AG08395 (cell line): ENCODE data around the gene RPL19.
A peak's percentile ranks its signal among the peaks of the same experiment; 100 is the strongest.
"Not testable (repeated sequence)": the region's sequence is repeated elsewhere in the genome, so short reads cannot be mapped to it uniquely, and the experiment has no call there.

ENCODE experiments used
- DNase-seq: peaks from one replicate; pipeline ENCODE4 v3.0.0; 2012; ENCODE audit warnings: mixed read lengths, low spot score

Gene RPL19

DNA sequence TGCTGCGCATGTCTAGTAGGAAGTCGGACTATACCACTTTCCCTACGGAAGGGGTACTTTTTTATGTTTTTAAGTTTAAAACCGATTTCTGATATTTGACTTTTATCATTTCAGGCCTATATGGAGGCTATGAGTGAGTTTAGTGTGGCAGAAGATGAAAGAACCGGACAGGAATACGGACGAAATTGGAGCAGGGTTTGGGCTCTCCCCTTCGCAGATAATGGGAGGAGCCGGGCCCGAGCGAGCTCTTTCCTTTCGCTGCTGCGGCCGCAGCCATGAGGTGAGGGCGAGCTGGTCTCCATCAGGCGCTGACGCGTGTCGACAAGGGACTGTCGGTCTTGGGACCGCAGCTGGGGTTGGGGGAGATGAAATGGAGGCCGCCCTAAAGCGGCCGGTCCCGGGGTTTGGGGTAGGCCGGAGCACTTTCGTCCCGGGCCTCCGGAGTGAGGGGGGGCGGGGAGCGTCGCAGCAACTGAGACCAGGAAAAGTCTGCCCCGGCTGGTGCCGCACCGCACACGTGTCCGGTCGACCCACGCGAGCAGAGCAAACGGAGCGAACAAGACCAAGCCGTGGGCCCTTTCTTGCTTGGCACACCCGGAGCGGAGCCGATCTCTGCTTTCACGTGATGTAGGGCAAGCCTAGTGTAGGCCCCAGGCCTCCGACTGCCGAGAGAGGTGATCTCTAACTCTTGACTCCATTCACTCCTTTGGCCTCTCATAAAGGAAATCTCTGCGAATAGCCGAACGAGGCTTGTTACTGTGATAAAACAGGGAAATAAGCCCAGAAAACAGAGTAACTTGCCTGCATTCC is at the start of gene RPL19:
TSS of gene RPL19 (plus strand) at position 214 of the 810 bp plus-strand sequence. CDS start at position 276, 62 bp downstream.
- DNase-seq, result peak; percentile 90

DNA sequence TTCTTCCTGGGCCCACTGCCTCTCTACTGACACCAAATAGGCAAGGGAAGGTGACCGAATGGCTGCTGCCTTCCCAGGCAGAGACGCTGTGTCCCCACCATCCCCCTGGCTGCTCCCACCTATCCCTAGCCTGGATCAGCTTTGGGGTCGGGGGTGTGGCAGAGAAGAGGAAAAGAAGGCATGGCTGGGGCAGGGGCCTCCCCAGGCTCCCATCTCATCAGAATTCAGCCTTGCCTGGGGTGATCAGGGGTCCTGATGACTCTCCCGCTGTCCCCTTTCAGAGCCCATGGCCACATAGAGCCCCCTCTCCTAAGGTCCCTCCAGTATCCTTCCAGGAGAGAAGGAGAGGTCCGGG is 49.3 kb upstream of the RPL19 start:
- no peak for DNase-seq

DNA sequence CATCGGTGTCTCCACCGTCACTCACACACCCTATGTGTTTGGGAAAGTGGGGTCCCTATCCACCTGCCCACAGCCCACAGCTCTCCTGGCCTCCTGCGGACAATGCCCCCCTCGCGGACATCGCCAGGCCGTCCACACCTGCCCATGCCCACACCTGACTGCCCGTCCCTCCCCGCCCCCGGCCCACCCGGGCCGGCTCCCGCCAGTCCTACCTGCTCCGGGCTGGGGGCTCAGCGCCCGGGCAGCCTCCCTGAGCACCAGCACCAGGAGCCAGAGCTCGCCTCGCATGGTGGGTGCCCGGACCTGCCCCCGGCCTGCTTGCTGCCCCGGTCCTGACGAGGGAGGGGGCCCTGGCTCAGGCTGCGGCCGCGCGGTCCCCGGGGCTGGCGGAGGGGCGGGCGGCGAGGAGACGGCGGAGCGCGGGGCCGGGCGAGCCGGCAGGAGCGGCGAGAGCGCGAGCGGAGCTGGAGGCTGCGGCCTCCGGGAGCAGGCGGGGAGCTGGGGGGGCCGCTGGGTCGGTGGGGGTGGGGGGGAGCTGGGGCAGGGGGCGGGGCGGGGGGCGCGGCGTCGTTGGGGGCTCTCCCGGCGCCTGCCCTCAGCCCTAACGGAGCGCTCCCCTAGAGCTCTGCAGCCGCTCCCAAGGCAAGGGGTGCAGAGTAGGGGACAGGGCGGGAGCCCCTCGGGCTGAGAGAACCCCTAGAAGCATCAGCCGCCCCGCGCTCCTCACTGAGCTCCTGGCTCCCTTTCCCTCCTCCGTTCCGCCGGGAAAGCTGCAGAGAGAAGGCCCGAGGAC is 48.7 kb upstream of the RPL19 start, which contains the start of gene PLXDC1:
TSS of gene PLXDC1 (minus strand) at position 488 of the 793 bp plus-strand sequence. CDS start at position 288, 200 bp downstream.
- no peak for DNase-seq

DNA sequence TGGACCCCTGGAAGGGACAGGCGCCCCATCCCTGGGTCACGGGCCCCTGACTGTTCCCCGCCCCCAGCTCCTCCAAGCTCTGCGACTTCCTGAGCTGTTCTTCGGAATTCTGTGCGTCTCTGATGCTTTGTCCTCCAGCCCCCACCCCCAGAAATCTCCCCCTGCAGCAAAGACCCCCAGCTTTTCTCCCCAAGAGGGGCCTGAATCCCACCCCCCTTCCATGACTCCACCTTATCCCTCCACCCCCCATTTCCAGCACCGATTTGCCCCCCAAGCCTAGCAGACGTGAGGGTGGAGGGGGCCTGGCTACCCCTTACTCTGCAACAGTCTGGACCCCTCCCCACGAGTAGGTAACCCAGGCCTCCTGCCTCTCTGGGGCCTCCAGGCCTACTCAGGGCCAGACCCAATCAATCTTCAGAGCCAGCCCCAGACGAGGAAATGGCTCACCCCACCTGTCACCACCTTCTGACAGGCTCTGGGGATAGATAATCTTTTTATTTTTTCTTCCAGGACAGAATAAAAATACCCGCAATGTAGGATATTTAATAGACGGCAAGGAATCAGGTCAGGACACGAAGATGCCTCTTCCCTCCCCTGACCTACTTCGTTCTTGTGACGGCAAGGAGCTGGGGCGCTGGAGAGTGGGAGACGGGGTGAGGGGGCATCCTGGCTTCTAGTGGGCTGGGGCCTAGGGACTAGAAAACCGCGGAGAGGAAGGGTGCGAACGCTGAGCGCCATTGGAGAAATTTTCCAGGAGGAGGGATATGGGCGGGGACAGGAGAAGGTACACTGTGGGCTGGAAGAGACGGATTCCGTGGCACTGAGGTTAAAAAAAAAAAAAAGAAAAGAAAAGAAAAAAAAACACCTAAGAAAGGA is 47.9 kb upstream of the RPL19 start:
- DNase-seq, result no peak

DNA sequence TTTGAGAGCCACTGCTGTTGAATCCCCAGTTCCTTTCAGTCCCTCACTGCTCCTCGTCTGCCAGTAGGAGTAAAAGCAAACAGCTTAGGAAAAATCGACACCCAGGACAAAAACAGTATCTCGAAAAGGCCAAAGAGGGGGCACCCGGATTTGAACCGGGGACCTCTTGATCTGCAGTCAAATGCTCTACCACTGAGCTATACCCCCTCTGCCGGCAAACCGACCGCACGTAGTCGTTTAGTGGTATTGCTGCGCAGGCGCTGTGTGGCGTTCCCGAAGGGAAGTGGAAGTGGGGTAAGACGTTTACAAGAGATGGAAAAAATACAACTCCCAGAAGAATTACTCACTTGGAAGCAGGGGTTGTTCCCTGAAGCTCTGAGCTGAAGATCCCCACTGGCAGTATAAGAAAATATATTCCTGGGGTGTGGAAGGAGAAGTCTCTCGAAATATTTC is 46.5 kb upstream of the RPL19 start:
- peak; percentile 82 for DNase-seq

DNA sequence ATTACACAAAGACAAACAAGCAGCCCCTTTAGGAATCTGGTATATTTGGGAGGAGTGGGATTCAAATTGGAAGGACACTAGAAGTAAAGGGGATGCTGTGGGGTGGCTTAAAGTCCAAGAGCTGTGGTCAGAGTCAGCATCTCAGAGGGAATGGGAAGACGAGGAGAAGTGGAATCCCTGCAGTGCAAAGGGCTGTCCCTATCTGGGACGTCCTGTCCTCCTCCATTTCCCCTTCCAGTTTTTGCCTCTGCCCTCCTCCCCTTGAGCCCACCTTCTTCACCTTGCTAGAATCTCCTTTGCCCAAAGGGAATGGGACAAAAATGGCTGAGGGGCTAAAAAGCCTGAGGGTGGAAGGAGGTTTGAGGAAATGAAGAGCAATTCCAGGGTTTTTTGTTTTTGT is 44.4 kb upstream of the RPL19 start:
- DNase-seq, result no peak

DNA sequence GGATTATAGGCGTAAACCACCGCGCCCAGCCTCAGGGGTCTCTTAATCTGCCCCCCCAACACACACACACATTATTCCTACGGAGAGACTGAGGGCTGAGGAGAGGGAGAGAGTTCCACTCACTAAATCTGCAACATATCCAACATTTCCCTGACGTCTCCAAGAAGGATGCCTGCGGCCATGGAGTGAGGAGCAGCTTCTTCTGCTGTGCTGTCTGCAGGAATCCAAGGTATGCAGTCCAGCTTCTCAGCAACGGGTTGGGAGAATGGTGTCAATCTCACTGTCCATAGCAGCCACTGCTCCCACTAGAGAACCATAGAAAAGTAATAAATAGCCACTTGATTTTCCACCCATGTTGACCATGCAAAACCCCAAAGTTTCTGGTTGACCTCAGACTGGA is 43.6 kb upstream of the RPL19 start:
- DNase-seq, result no peak

DNA sequence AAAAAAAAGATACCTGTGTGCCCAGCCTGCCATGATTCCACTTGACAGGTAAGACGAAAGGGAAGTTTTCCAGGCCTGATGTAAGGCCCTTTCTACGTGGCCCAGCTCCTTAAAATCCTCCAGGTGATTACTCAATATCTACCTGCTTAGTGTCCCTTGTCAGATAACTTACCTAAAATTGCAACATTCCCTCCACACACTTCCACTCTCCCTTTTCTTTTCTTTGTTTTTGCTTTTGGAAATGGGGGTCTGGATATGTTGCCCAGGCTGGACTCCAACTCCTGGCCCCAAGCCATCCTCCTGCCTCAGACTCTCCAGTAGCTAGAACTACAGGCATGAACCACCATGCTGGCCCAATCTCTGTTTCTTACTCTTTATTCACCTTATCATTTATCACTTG is 41.5 kb upstream of the RPL19 start:
- DNase-seq, result no peak

DNA sequence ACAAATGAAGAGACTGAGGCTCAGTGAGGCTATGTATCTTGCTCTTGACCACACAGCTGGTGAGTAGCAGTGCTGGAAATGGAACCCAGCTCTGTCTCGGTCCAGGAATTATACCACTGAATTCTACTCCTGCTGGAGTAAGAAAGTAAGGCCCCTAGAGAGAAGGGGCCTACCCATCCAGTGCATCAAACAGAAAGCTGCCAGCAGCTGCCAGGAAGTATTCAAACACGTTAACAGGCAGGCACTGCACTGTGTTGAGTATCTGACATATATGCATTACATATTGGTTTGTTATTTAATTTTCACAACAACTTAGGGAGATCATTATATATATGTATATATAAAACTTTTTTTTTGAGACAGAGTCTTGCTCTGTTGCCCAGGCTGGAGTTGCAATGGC is 38.1 kb upstream of the RPL19 start:
- no peak for DNase-seq

DNA sequence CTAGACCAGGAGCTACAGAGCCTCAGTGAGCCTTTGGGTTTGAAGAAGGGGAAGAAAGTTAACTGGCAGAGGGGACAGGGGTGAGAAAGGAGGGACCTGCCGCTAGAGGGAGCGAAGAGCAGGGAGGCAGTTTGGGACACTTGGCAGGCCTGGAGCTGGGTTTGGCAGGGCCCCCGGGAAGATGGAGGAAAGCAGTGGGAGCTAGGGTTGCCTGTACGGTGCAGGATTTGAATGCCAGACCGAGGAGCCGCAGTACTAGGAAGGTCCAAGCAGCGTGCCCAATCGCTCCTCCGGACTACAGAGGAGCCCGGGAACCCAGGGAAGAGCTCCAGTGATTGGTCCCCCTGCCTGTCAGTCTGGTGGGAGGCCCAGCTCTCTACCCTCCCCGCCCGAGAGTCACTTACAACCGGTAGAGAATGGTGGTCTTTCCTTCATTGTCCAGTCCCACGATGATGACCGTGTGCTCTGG is 35.4 kb upstream of the RPL19 start:
- peak; percentile 98 for DNase-seq

DNA sequence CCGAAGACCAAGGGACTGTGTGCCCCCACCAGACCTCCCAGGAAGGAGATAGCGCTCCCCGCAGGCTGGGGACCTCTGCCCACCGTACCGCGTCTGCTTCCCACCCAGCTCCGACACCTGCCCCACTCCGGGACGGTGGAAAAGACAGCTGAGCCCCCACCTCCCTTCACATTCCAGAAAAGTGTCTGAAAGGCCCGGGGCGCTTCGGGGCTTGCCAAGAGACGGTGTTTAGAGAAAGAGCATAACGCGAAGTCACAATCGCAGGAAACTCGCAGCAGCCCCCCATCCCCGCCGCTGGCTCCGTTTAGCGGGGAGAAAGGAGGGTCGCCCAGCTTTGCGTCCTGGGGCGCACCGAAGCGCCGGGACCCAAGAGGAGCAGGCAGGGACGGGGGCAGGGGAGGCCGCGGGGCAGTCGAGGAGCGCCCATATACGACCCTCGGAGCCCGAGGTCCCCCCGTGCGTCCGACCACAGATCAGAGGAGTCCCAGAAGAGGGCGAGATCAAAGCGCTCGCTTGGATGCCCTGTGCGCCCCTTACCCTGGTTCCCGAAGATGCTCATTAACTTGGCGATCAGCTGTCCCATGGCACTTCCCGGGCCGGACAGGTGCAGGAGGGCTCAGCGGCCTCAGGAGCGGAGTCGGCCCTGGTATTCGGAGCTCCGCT is 34.8 kb upstream of the RPL19 start:
- DNase-seq, result no peak

DNA sequence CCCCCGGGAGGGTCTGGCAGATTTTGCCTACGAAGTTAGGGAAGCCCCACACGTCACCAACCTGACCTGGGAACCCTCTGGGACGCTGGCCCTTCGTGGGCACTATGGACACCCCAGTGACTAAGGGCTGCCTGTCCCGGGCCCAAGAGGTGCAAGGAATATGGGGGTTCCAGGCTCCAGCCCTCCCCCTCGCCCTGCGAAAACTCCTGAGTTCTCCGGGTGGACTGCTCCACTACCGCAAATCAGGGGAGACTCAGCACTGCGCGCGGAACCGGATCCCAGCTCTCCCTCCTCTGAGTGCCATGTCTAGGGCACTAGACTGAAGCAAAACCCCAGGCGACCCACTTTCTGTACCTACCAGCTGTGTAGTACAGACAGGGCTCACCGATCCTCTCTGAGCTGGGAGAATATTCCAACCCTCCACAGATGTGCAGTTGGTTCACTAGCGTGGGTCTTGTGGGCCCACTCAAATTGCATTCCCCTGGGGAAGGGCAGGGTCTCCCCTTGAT is 34.2 kb upstream of the RPL19 start, which contains the start of gene ARL5C:
TSS of gene ARL5C (minus strand) at position 321 of the 509 bp plus-strand sequence. CDS start 401 bp downstream, outside the sequence.
- DNase-seq, result no peak

DNA sequence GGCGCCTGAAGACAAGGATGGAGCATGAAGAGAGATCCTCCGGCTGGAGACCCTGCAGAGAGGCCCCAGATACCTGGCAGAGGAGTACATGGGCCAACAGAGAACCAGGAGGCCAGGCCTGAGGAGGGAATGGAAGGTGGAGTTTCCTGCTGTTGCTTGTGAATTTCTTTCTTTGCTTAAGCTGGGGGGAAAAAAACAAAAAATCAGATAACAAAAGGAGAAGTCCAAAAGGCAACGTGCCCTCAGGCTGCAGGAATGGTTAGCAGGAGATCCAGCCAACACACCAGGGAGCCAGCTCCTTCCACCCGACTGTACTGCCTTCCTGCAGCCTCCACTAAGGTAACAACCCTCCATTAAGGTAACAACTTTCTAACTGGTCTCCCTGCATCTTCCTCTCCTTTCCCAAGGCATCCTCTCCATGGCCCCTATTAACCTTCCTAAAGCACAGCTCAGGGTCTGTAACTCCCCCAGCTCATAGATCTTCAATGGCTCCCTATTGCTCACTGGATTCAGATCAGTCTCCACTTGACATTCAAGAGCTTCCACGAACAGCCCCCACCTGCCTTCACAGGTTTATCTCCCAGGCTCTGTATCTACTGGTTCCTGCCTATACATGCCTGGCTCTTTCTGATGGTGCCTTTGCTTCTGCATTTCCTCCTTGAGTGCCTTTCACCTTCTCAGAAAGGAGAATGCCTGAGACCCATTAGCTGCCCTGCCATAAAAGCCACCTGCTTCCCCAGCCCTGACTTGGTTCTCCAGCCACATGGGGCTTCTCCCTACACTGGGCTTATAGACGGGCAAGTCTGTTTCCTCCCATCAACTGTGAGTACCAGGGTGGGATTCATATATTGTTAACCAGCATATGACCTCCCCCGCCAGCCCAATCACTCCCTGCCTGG is 33.4 kb upstream of the RPL19 start:
- no peak for DNase-seq

DNA sequence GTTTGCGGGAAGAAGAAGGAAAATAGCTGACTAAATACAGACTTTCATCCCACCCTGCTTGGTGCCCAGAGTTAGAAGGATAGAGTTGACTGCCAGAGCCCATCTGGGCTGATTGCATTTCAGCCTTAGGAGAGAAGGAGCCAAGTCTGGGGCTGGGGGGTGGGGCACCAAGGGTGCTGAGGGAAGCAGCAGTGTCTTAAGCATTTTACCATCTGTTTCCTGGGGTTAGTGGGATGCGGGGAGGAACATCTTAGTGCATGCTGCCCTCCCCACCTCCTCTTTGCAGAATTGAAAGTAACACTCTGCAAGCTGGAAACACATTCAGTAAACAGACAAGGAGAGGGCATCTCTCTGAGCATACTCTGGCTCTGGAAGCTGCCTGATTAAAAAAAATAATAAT is 32.6 kb upstream of the RPL19 start:
- no peak for DNase-seq

DNA sequence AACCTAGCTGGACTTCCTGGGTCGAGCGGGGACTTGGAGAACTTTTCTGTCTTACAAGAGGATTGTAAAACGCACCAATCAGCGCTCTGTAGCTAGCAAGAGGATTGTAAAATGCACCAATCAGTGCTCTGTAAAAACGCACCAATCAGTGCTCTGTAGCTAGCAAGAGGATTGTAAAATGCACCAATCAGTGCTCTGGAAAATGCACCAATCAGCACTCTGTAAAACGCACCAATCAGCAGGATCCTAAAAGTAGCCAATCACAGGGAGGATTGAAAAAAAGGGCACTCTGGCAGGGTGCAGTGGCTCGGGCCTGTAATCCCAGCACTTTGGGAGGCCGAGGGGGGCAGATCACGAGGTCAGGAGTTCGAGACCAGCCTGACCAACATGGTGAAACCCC is 31.6 kb upstream of the RPL19 start:
- not testable (repeated sequence) for DNase-seq

DNA sequence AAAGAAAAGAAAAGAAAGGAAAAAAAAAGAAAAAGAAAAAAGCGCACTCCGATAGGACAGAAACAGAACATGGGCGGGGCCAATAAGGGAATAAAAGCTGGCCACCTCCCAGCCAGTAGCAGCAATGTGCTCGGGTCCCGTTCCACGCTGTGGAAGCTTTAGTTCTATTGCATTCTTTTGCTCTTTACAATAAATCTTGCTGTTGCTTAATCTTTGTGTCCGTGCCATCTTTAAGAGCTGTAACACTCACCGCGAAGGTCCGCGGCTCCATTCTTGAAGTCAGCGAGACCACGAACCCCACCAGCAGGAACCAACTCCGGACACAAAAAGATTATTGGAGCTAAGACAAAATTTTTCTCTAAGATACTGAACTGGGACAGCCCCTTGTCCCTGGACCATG is 31.0 kb upstream of the RPL19 start:
- no peak for DNase-seq

DNA sequence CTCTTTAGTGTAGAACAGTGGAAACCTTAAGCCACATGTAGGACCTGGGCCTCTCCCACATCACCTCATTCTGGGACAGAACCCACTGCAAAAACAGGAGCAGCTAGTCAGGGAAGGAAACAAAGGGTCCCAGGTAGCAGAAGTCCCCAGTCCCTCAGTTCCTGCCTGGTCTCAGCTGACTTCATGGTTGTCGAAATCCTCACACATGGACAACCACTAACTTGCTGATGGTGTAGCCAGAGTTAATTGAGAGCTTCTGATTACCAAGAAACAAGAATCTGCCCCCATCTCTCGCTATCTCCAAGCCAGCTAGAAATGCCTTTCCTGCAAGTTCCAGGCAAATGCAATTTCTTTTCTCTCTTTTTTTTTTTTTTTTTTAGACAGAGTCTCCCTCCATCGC is 30.6 kb upstream of the RPL19 start:
- DNase-seq, result no peak

DNA sequence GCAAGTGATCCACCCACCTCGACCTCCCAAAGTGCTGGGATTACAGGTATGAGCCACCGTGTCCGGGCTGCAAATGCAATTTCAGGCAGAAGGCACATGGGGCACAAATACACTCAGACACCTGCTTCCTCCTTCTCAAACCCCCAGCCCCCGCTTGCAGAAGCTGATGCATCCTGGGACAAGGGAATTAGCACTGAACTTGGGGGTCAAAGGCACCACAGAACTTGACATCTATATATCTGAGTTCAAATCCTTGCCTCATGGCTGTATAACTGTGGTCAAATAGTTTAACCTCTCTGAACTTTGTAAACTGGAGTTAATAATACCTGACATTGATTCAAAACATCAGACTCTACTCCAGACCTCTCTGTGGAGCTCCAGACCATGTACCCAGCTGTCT is 30.0 kb upstream of the RPL19 start:
- DNase-seq, result no peak

DNA sequence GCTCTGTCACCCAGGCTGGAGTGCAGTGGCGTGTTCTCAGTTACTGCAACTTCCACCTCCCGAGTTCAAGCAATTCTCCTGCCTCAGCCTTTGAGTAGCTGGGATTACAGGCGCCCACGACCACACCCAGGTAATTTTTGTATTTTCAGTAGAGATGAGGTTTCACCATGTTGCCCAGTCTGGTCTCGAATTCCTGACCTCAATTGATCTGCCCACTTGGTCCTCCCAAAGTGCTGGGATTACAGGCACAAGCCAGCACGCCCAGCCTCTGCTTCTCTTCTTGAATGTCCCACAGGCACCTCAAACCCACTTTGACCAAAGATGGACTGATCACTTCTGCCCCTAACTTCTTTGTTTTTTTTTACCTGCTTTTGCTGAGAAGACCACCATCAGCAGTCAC is 29.5 kb upstream of the RPL19 start:
- DNase-seq, result no peak

DNA sequence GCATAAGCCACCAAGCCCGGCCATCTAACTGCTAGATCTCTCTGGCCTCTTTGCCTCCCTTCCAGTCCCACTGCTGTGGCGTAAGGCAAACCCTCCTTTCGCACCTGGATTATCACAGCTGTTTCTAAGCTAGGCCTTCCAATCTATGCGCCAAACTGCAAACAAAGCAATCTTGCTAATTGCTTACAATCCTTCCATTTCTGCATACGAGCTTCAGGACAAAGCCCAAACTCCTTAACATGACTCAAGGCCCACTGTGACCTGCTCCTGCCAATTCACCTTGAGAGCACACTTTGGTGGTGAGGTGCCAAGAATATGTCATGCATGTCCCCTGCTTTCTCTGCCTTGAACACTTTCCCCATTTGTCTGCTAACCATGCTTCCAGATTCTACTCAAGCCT is 28.1 kb upstream of the RPL19 start:
- no peak for DNase-seq
